Measurements from ENCODE around the gene TNC. TPM values are rescaled to one million over a fixed set of nuclear protein-coding genes. Genes with fewer than 3 reads are reported as not detected.

TNC gene
- total and polyA plus RNA-seq, 12 donors: 0.41 to 120 (median 5.7) TPM

DNA sequence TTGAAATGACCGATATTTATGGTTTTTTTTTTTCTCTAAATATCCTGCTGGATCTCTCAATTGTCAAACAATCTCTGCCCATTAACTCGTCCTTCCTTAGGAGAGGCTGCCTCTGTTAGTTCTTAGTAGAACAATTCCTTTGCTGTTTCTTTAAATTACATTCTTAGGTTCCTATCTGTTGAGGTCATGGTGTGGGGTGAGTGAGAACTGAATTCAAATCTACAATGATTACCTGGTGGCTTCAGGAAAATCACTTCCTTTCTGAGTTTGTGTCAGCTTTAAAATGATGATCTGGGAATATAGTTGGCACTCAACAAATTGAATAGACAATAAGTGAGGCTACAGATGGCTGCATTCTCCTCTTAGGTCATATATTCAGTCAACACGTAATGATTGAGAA is 105.5 kb downstream of the TNC start:
- Histone ChIP-seq H3K27ac (no peak overlapping the region), H3K4me3 (no peak overlapping the region), H3K27me3 (peaks cover 0 to 47% (median 20%) of the 10 kb centered on the region in 7 donors), H3K4me1 (peaks cover 0 to 28% (median 0%) of the 10 kb centered on the region in 9 donors), H3K9me3 (no peaks in the 10 kb centered on the region), H3K36me3 (no peaks in the 10 kb centered on the region)
- TF ChIP-seq, protein P1, sequence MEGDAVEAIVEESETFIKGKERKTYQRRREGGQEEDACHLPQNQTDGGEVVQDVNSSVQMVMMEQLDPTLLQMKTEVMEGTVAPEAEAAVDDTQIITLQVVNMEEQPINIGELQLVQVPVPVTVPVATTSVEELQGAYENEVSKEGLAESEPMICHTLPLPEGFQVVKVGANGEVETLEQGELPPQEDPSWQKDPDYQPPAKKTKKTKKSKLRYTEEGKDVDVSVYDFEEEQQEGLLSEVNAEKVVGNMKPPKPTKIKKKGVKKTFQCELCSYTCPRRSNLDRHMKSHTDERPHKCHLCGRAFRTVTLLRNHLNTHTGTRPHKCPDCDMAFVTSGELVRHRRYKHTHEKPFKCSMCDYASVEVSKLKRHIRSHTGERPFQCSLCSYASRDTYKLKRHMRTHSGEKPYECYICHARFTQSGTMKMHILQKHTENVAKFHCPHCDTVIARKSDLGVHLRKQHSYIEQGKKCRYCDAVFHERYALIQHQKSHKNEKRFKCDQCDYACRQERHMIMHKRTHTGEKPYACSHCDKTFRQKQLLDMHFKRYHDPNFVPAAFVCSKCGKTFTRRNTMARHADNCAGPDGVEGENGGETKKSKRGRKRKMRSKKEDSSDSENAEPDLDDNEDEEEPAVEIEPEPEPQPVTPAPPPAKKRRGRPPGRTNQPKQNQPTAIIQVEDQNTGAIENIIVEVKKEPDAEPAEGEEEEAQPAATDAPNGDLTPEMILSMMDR (IDR thresholded peaks at IDR 0.05): no peak
- no peak for DNase-seq
- WGBS, 2 donors: 75 to 80% methylated on average over 3 of the region's 3 CpGs
- intact Hi-C loops (cut with DNase I): loop anchor here (2.0 to 10.0 kb wide), 12 partner anchors 100 to 608 kb away; partner anchors contain the start of gene TEX48 (in 1 of the 10)
- ATAC-seq: no peak

DNA sequence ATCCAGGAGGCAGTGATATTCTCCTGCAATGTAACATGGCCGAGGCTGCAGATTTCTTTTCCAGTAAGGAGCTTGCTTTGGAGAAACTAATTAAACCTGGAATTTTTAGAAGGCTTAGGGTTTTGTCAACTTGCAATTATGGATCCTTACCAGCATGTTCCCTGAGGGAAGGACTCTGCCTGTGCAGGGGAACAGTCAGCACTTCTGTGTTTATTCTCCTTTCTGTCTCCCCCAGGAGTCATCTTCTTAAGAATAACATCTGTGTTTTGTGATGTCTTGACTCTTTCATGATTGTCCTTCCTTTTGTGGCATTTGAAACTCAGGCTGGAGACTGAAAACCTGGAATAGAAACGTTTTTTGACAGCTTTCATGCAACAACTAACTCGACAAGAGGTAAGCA is 107.1 kb downstream of the TNC start:
- H3K9me3 ChIP-seq: peaks cover 0 to under 1% (median 0%) of the 10 kb centered on the region in 11 donors
- H3K4me3 ChIP-seq: no peak overlapping the region
- ATAC-seq: no peak
- intact Hi-C loops (cut with DNase I): loop anchor here (2.0 to 10.0 kb wide), 11 partner anchors 99 to 606 kb away; partner anchors contain the start of gene TEX48 (in 2 of the 10)
- no peak for DNase-seq
- H3K36me3 ChIP-seq: no peaks in the 10 kb centered on the region
- peaks cover 0 to 44% (median 0%) of the 10 kb centered on the region in 9 donors for H3K4me1 ChIP-seq
- peaks cover 0 to 63% (median 29%) of the 10 kb centered on the region in 7 donors for H3K27me3 ChIP-seq
- H3K27ac ChIP-seq: no peak overlapping the region
- WGBS, 2 donors: 48 to 53% methylated on average over 3 of the region's 3 CpGs
- TF ChIP-seq, protein P1 (IDR thresholded peaks at IDR 0.05): no peak

DNA sequence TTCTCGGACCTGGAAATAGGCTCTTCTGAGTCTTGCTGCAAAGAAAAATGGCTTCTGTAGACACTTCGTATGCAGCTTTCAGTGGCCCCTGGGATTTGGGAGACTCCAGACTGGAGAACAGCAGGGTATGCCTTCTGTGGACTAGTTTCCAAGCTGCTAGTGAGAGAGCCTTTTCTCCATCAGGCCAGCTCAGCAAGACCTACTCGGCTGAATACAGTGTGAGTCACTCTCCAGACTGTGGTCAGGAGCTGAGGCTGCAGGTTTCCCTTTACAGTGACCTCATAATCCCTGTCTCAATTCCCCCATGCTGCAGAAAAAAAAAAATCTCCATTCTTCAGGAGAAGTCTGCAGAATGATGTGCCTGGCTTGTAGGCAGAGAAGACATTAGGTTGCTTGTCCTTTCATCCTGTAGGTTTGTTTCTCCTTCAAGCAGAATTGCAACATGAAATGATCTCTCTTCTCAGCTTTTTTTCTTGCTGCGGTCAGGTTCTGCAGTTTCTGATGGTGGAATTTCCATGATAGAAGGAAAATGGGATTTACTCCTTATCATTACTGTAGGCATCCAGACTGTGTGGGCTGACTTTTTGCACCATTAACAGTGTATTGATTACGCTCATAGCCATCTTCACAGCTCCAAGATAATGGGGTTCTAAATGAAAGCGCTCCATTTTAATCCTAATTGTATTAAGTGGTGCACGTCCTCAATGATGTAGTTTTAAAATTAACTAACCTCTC is 109.3 kb downstream of the TNC start:
- TF ChIP-seq, protein P1 (IDR thresholded peaks at IDR 0.05): no peak
- peaks cover 0 to 4% (median 0%) of the 10 kb centered on the region in 11 donors for H3K9me3 ChIP-seq
- no peak for DNase-seq
- intact Hi-C loops (cut with DNase I): no loop called here
- peaks cover 0 to 77% (median 42%) of the 10 kb centered on the region in 7 donors for H3K27me3 ChIP-seq
- H3K4me3 ChIP-seq: no peak overlapping the region
- ATAC-seq: peak in 3 of 8 donors; percentile 42 to 71 (median 69)
- 73 to 78% methylated on average over 7 of the region's 7 CpGs for WGBS, 2 donors
- H3K36me3 ChIP-seq: no peaks in the 10 kb centered on the region
- H3K27ac ChIP-seq: no peak overlapping the region
- H3K4me1 ChIP-seq: peaks cover 0 to 42% (median 0%) of the 10 kb centered on the region in 9 donors

DNA sequence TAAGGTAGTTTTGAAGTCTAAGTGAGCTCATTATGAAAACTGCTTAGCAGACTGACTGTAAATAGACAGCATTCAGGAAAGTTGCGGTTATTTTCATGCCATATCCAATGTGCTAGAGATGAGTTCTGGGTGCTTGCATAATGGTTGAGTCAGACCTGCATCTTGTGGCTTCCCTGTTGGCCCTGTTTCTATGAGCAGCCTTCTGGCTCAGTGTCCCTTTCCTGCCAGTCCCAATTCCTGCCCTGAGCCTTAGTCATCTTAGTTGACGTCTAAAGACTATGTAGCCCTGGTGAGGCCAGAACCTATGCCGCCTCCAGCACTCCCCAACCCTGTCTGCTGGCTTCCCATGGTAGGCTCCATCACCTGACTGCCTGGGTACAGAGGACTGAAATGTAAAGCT is 111.3 kb downstream of the TNC start:
- intact Hi-C loops (cut with DNase I): no loop called here

More for the DNA sequence above, 111.3 kb downstream of the TNC start:
- Histone ChIP-seq H3K36me3 (no peaks in the 10 kb centered on the region), H3K9me3 (peaks cover 0 to 4% (median 0%) of the 10 kb centered on the region in 11 donors), H3K4me3 (no peak overlapping the region), H3K27me3 (peaks cover 0 to 71% (median 36%) of the 10 kb centered on the region in 7 donors), H3K4me1 (peaks cover 0 to 42% (median 0%) of the 10 kb centered on the region in 9 donors), H3K27ac (peak overlapping the region in 1 of 10 donors; percentile 45)
- ATAC-seq (peak in 2 of 8 donors; percentile 22 to 30), DNase-seq (no peak)
- 91 to 92% methylated on average over 3 of the region's 3 CpGs for WGBS, 2 donors
- TF ChIP-seq, protein P1 (IDR thresholded peaks at IDR 0.05): no peak

Measured in heart right ventricle (tissue), 16 donors.